GM10266 (cell line): ENCODE data around the gene CCDC88C.
"Not testable (repeated sequence)": the region's sequence is repeated elsewhere in the genome, so short reads cannot be mapped to it uniquely, and the experiment has no call there.

Experiments used
- DNase-seq: peaks from one replicate; pipeline ENCODE4 v3.0.0; 2012; ENCODE audit errors: extremely low spot score
- TF ChIP-seq, protein P1 (sequence below): IDR thresholded peaks from 2 replicates; pipeline ENCODE4 v1.5.1; 2012; ENCODE audit warnings: mild to moderate bottlenecking, low read depth; ENCODE audit not compliant: control insufficient read depth, insufficient read depth; ENCODE audit errors: missing control alignments

Gene CCDC88C

DNA sequence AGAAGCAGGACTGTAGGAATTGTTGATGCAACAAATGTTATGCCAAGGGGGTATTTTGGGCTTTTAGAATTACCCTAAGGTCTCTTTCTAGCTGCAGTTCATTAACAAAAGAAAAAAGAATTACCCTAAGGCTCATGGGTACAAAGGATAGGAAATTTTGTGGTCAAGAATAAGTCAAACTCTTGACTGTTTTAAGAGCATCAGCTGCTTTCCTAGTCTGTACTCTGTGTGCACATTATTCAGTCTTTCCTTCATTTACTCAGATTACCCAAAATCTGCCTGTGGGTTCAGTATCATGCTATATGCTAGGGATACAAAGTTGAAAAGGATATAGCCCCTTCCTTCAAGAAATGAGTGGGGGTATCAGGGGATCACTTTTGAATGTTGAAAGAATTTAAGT lies 36.5 kb upstream of the CCDC88C start:
- TF ChIP-seq, protein P1, sequence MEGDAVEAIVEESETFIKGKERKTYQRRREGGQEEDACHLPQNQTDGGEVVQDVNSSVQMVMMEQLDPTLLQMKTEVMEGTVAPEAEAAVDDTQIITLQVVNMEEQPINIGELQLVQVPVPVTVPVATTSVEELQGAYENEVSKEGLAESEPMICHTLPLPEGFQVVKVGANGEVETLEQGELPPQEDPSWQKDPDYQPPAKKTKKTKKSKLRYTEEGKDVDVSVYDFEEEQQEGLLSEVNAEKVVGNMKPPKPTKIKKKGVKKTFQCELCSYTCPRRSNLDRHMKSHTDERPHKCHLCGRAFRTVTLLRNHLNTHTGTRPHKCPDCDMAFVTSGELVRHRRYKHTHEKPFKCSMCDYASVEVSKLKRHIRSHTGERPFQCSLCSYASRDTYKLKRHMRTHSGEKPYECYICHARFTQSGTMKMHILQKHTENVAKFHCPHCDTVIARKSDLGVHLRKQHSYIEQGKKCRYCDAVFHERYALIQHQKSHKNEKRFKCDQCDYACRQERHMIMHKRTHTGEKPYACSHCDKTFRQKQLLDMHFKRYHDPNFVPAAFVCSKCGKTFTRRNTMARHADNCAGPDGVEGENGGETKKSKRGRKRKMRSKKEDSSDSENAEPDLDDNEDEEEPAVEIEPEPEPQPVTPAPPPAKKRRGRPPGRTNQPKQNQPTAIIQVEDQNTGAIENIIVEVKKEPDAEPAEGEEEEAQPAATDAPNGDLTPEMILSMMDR = no peak
- DNase-seq = no peak

DNA sequence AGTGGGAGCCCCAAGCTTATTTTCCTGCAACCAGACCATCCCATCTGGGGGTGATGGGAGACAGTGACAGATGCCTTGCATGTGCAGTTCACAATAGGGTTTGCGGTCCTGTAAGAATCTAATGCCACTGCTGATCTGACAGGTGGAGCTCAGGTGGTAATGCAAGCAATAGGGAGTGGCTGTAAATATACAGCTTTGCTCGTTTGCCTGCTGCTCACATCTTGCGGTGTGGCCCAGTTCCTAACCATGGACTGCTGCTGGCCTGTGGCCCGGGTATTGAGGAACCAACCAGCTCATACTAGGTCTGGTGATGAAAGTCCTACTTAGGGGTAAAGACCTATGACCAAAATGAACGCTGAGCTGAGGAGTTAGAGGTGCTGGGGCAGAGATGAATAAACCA lies 36.1 kb upstream of the CCDC88C start:
- no peak for DNase-seq
- TF ChIP-seq, protein P1 = no peak

DNA sequence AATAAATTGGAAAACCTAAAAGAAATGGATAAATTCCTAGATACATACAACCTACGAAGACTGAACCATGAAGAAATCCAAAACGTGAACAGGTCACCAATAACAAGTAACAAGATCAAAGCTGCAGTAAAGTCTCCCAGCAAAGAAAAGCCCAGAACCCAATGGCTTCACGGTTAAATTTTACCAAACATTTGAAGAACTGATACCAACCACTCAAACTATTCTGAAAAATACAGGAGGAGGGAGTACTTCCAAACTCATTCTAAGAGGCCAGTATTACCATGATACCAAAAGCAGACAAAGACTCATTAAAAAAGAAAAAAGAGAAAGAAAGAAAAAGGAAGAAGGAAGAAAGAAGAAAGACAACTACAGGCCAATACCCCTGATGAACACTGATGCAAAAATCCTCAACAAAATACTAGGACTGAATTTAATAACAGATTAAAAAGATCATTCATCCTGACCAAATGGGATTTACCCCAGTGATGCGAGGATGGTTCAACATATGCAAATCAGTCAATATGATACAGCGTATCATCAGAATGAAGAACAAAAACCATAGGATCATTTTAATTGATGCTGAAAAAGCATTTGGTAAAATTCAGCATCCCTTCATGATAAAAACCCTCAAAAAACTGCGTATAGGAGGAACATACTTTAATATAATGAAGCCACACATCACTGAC lies 26.9 kb upstream of the CCDC88C start:
- DNase-seq = no peak
- TF ChIP-seq, protein P1 = no peak

DNA sequence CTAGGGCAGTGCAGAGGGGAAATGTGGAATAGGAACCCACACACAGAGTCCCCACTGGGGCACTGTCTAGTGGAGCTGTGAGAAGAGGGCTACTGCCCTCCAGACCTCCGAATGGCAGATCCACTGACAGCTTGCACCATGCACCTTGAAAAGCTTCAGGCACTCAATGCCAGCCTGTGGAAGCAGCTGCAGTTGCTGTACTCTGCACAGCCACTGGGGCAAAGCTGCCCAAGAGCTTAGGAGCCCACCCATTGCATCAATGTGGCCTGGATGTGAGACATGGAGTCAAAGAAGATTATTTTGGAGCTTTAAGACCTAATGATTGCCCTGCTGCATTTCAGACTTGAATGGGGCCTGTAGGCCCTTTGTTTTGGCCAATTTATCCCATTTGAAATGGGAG lies 21.7 kb upstream of the CCDC88C start:
- TF ChIP-seq, protein P1 = no peak
- DNase-seq = no peak

DNA sequence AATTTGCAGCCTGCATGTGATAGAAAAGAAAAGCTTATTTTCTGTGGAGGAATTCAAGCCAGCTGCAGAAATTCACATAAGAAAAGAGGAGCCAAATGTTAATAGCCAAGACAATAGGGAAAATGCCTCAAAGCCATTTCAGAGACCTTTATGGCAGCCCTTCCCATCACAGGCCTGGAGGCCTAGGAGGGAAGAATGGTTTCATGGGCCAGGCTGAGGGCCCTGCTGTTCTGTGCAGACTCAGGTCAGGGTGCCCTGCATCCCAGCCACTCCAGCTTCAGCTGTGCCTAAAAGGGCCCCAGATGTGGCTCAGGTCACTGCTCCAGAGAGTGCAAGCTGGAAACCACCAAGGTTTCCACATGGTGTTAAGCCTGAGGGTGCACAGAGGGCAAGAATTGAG lies 21.2 kb upstream of the CCDC88C start:
- TF ChIP-seq, protein P1 = no peak
- no peak for DNase-seq

DNA sequence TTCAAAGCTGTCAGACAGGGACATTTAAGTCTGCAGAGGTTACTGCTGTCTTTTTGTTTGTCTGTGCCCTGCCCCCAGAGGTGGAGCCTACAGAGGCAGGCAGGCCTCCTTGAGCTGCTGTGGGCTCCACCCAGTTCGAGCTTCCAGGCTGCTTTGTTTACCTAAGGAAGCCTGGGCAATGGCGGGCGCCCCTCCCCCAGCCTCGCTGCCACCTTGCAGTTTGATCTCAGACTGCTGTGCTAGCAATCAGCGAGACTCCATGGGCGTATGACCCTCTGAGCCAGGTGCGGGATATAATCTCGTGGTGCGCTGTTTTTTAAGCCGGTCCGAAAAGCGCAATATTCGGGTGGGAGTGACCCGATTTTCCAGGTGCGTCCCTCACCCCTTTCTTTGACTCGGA lies 18.6 kb upstream of the CCDC88C start:
- DNase-seq = not testable (repeated sequence)

DNA sequence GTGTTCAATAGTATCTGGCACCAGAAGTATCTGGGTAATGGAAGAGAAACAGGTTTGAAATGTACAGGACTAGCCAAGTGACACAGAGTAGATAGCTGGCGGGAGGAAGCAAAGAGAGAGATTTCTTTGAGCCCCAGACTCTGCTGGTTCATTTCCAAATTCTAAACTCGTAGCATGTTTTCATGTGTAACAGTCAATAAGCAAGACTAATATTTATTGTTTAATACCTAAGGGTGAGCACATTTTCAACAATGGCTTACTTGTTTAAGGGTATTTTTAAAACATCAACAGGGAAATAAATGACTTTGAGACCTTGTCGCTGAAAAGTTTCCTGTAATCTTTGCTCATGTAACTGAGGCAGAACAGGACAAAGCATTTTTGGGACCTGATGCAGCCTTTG lies 11.8 kb upstream of the CCDC88C start:
- TF ChIP-seq, protein P1 = no peak
- no peak for DNase-seq

DNA sequence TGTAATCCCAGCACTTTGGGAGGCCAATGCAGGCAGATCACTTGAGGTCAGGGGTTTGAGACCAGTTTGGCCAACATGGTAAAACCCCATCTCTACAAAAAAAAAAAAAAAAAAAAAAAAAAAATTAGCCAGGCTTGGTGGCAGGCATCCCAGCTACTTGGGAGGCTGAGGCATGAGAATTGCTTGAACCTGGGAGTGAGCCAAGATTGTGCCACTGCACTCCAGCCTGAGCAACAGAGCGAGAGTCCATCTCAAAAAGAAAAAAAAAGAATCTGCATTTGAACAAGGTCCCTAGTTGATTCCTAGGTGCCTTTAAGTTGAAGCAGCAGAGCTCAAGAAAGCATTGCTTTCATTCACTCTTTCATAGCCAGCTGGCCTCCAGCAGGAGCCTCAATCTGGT lies 11.3 kb upstream of the CCDC88C start:
- not testable (repeated sequence) for DNase-seq

DNA sequence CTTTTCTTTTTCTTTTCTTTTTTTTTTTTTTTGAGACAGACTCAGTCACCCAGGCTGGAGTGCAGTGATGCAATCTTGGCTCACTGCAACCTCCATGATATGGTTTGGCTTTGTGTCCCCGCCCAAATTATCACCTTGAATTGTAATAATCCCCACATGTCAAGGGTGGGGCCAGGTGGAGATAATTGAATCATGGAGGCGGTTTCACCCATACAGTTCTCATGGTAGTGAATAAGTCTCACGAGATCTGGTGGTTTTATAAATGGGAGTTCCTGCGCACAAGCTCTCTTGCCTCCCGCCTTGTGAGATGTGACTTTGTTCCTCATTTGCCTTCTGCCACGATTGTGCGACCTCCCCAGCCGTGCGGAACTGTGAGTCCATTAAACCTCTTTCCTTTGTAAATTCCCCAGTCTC lies 7.9 kb upstream of the CCDC88C start:
- not testable (repeated sequence) for DNase-seq
